Retinal pigment epithelial cell (primary cell): ENCODE results near the gene SAYSD1.

Experiments
- DNase-seq: peaks from one replicate; pipeline ENCODE4 v3.0.0-alpha.2; 2010; ENCODE audit warnings: low read depth
- H3K4me3 ChIP-seq: 2 replicates; pipeline ENCODE4 v1.5.1; 2011; ENCODE audit warnings: mild to moderate bottlenecking, low read length, control low read depth, moderate library complexity
- TF ChIP-seq, protein P1 (sequence below): conservative IDR thresholded peaks from 2 replicates; pipeline ENCODE4 v1.5.1; 2011; ENCODE audit warnings: low read depth, low read length, control low read depth, inconsistent platforms

SAYSD1 gene

DNA sequence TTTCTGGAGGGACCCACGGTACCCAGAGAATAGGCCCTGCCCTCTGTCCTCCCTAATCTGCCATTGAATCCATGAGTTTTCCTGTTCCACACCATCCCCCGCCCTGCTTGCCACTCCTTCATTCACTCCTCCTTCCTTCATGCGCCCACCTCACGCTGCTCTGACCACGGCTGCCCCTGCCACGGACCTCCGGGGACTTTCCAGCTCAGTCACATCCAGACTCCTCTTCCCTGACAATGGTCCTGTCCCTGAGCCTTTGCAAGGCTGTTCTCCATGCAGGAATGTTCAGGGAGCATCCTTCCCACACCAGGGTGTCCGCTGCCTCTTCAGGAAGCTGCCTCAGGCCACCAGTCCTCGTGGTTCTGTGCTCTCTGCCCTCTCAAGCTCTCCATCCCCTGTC, 40.5 kb downstream of the SAYSD1 start:
- TF ChIP-seq, protein P1, sequence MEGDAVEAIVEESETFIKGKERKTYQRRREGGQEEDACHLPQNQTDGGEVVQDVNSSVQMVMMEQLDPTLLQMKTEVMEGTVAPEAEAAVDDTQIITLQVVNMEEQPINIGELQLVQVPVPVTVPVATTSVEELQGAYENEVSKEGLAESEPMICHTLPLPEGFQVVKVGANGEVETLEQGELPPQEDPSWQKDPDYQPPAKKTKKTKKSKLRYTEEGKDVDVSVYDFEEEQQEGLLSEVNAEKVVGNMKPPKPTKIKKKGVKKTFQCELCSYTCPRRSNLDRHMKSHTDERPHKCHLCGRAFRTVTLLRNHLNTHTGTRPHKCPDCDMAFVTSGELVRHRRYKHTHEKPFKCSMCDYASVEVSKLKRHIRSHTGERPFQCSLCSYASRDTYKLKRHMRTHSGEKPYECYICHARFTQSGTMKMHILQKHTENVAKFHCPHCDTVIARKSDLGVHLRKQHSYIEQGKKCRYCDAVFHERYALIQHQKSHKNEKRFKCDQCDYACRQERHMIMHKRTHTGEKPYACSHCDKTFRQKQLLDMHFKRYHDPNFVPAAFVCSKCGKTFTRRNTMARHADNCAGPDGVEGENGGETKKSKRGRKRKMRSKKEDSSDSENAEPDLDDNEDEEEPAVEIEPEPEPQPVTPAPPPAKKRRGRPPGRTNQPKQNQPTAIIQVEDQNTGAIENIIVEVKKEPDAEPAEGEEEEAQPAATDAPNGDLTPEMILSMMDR, result no peak
- no peak for DNase-seq
- H3K4me3 ChIP-seq, result no peak overlapping the region

DNA sequence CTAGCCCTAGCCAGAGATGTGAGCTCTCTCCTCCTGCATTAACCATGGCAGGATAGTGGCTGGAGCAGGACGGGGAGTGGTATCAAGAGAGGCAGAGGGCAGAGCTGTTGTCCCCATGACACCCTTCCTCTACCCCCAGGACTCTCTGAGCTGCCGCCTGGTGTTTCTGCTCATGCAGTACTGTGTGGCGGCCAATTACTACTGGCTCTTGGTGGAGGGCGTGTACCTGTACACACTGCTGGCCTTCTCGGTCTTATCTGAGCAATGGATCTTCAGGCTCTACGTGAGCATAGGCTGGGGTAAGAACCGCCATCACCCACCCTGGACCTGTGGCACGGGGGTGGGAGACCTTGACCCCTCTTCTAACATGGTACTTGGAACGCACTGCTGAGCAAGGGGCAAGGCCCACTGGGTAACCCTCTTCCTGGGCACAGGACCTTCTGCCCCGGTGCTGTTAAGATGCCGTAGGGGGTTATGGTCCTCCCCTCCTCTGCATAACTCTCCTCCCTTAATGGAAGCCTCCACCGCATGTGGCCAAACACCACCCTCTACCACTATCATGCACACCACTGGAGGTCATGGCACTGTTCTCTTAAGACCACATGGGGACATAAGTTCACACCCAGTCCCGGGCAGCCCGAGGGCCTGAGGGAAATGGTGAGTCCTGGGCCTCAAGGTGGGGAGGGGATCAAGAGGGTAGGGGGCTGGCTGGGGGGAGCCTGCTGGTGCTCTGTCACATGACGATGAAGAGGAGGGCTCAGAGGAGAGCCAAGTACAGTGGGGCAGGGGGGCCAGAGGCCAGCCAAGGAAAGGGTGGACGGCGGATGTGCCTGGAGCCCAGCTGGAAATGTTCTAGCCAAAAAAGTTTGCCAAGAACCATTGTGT, 41.3 kb downstream of the SAYSD1 start:
- TF ChIP-seq, protein P1, result no peak
- DNase-seq, result no peak
- H3K4me3 ChIP-seq, result no peak overlapping the region

DNA sequence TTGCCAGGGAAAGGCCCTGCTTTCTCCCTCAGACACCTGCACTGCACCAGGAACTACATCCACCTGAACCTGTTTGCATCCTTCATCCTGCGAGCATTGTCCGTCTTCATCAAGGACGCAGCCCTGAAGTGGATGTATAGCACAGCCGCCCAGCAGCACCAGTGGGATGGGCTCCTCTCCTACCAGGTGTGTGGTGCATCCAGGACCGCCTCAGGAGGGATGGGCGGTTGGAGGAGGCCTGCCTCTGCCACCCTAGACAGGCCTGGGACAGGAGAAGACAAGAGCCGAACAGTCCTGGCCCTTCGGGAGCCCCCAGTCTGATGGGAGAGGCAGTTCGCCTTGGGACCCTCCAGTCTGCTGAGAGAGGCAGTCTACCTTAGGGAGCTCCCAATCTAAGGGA, 42.2 kb downstream of the SAYSD1 start:
- H3K4me3 ChIP-seq, result no peak overlapping the region
- TF ChIP-seq, protein P1, result no peak
- no peak for DNase-seq

DNA sequence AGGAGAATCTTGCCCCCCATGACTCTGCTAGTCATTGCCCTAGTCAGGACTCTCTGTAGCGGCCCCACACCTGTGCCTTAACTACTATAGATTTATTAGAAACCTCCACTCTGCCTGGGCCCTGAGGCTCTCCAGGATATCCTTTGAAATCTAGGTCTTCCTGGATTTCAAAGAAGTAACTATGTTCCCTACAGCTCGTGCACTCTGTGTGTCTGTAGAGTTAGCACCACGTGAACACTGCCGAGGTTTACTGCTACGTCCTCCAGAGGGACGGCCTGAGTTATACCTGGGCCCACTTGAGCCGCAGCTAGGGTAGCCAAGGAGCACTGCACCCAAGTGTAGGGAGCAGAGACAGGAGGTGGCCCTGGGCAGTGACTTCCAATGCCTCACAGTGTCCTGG, 46.6 kb downstream of the SAYSD1 start:
- no peak for DNase-seq
- TF ChIP-seq, protein P1, result no peak
- H3K4me3 ChIP-seq, result no peak overlapping the region

DNA sequence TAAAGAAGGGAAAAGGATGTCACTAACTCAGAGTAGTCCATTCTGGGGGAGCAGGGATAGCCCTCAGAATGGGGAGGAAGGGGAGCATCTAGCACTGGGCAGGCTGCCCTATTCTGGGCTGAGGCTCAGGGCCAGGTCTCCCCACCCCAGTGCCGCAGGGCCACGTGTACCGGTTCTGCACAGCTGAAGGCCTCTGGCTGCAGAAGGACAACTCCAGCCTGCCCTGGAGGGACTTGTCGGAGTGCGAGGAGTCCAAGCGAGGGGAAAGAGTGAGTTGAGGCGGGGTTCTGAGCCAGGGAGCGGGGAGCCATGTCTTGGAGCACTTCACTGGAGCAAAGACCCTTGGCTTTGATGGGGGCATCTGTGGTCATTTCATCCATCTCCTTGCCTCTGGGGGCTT, 49.4 kb downstream of the SAYSD1 start:
- TF ChIP-seq, protein P1, result no peak
- H3K4me3 ChIP-seq, result no peak overlapping the region
- DNase-seq, result no peak

DNA sequence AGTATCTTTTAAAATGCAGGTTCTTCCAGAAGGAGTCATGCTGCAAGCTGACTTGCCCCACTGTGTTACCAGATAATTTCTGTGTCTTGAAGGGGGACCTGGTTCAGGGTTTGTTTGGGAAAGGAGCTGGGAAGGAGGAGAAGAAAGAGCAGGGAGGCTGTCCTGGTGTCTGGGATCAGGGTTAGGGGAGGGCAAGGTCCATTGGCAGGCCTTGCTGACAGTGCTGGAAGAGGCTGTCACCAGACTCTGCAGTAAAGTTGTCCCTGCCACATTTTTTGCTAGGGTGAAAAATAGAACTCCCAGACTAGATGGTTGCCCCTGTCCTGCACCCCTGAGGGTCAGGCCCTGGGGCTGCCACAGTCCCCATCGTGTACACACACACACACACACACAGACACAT, 51.5 kb downstream of the SAYSD1 start:
- TF ChIP-seq, protein P1, result no peak
- DNase-seq, result no peak
- no peak overlapping the region for H3K4me3 ChIP-seq
